Uterus (tissue), 4 donors: ENCODE data around the gene ASCL1. TPM values are rescaled to one million over a fixed set of nuclear protein-coding genes. Genes with fewer than 3 reads are reported as not detected.

Experiments used
- DNase-seq, 2 donors: peaks; one replicate each; pipeline ENCODE4 v3.0.0-alpha.2; 2019 to 2020
- H3K27ac ChIP-seq, 2 donors: fragments of 200-600 bp; sonication (generic); 1 replicate in 1 of 2; 2 replicates in 1 of 2; pipeline ENCODE4 v1.5.1; 2016 to 2018
- H3K27me3 ChIP-seq, 2 donors: fragments of 200-600 bp; sonication (generic); one replicate each; pipeline ENCODE4 v1.5.1; 2018 to 2019; ENCODE audit warnings: control low read depth in 1 of 2
- H3K36me3 ChIP-seq, 2 donors: fragments of 200-600 bp; sonication (generic); one replicate each; pipeline ENCODE4 v1.5.1; 2019; ENCODE audit warnings: control low read depth in 1 of 2
- H3K4me1 ChIP-seq, 2 donors: fragments of 200-600 bp; sonication (generic); one replicate each; pipeline ENCODE4 v1.5.1; 2018 to 2019; ENCODE audit warnings: control low read depth in 1 of 2
- H3K4me3 ChIP-seq, 2 donors: fragments of 200-600 bp; sonication (generic); 1 replicate in 1 of 2; 2 replicates in 1 of 2; pipeline ENCODE4 v1.5.1; 2018 to 2019; ENCODE audit warnings: mild to moderate bottlenecking in 1 of 2
- H3K9me3 ChIP-seq, 2 donors: fragments of 200-600 bp; sonication (generic); one replicate each; pipeline ENCODE4 v1.5.1; 2019; ENCODE audit warnings: control low read depth in 1 of 2
- CTCF ChIP-seq, 4 experiments: fragments of 200-600 bp in 2 of 4; fragments of 450-650 bp in 2 of 4; sonication (generic) in 2 of 4; IDR thresholded peaks; one replicate each; pipeline ENCODE4 v1.5.1; 2016 to 2019; ENCODE audit warnings: antibody characterized with exemption in 4 of 4, mild to moderate bottlenecking in 2 of 4, moderate library complexity in 1 of 4
- POLR2A ChIP-seq, 2 donors: fragments of 450-650 bp; IDR thresholded peaks; one replicate each; pipeline ENCODE4 v1.6.1; 2016; ENCODE audit warnings: antibody characterized with exemption in 2 of 2, mild to moderate bottlenecking in 1 of 2, moderate library complexity in 1 of 2
- intact Hi-C: fragments of 100-400 bp; cut with DNase I; formaldehyde crosslinking; loops from one replicate; pipeline ENCODE4 v1.15.1; 2023; ENCODE audit warnings: low total_unique reads
- total RNA-seq, 4 donors: library from RNA; depleted of rRNA in 3 of 4; stranded (reverse); fragments of >200 nt in 3 of 4; gene quantifications; one replicate each; pipeline versions ENCODE4 v1.1.0 to v1.2.4, GENCODE V29; 2014 to 2023
- donor health status: DM: yes; HTN: yes; CAD: no.

Gene ASCL1
- total RNA-seq, 4 donors from 2014 or later: 0.48 TPM; not detected in 3

GRCh38 chr12:102956738-102957327, 641 bp upstream of the ASCL1 start:
- Histone ChIP-seq H3K4me3 (no peak overlapping the region), H3K4me1 (peaks cover 0 to 20% of the 10 kb centered on the region in 2 donors), H3K36me3 (no peaks in the 10 kb centered on the region), H3K27me3 (peaks cover 0 to 55% of the 10 kb centered on the region in 2 donors), H3K9me3 (no peaks in the 10 kb centered on the region), H3K27ac (no peak overlapping the region)
- intact Hi-C loops: no loop called here
- TF ChIP-seq CTCF (IDR thresholded peaks at IDR 0.05): no peak
- TF ChIP-seq POLR2A (IDR thresholded peaks at IDR 0.05): no peak
- DNase-seq: no peak

- intact Hi-C loops: no loop called here
- no peak overlapping the region for H3K27ac ChIP-seq
- peaks cover 0 to 20% of the 10 kb centered on the region in 2 donors for H3K4me1 ChIP-seq
- peak overlapping the region; percentile 7 to 27 for H3K4me3 ChIP-seq
- TF ChIP-seq CTCF (IDR thresholded peaks at IDR 0.05) (no peak), POLR2A (IDR thresholded peaks at IDR 0.05) (no peak)
- peaks cover 4 to 56% of the 10 kb centered on the region in 2 donors for H3K27me3 ChIP-seq
- no peaks in the 10 kb centered on the region for H3K9me3 ChIP-seq
- DNase-seq: no peak
- no peaks in the 10 kb centered on the region for H3K36me3 ChIP-seq
Measured at GRCh38 chr12:102958073-102958829, 777 bp downstream of the ASCL1 start.

GRCh38 chr12:102958830-102959176, 1.3 kb downstream of the ASCL1 start:
- no peak for DNase-seq
- no peaks in the 10 kb centered on the region for H3K36me3 ChIP-seq
- intact Hi-C loops: no loop called here
- peaks cover 0 to 20% of the 10 kb centered on the region in 2 donors for H3K4me1 ChIP-seq
- no peak overlapping the region for H3K4me3 ChIP-seq
- TF ChIP-seq POLR2A (IDR thresholded peaks at IDR 0.05) (no peak), CTCF (IDR thresholded peaks at IDR 0.05) (no peak)
- no peak overlapping the region for H3K27ac ChIP-seq
- peaks cover 4 to 57% of the 10 kb centered on the region in 2 donors for H3K27me3 ChIP-seq
- no peaks in the 10 kb centered on the region for H3K9me3 ChIP-seq

GRCh38 chr12:102959391-102959790, 1.9 kb downstream of the ASCL1 start:
- no peak for DNase-seq
- intact Hi-C loops: no loop called here
- Histone ChIP-seq H3K4me3 (no peak overlapping the region), H3K36me3 (no peaks in the 10 kb centered on the region), H3K9me3 (no peaks in the 10 kb centered on the region), H3K27ac (no peak overlapping the region), H3K27me3 (peaks cover 4 to 63% of the 10 kb centered on the region in 2 donors), H3K4me1 (peaks cover 0 to 20% of the 10 kb centered on the region in 2 donors)
- TF ChIP-seq POLR2A (IDR thresholded peaks at IDR 0.05) (no peak), CTCF (IDR thresholded peaks at IDR 0.05) (no peak)

GRCh38 chr12:102960766-102961465, 3.4 kb downstream of the ASCL1 start:
- no peak for DNase-seq
- no peak overlapping the region for H3K27ac ChIP-seq
- intact Hi-C loops: no loop called here
- no peak overlapping the region for H3K4me3 ChIP-seq
- peaks cover 0 to 18% of the 10 kb centered on the region in 2 donors for H3K4me1 ChIP-seq
- no peaks in the 10 kb centered on the region for H3K9me3 ChIP-seq
- TF ChIP-seq POLR2A (IDR thresholded peaks at IDR 0.05) (no peak), CTCF (IDR thresholded peaks at IDR 0.05) (no peak)
- H3K27me3 ChIP-seq: peaks cover 4 to 69% of the 10 kb centered on the region in 2 donors
- H3K36me3 ChIP-seq: no peaks in the 10 kb centered on the region
